ENCODE data around the gene KRTDAP.

- TF ChIP-seq POLR2AphosphoS5 (IDR thresholded peaks at IDR 0.05; ENCODE audit: low read depth) = no peak
- no peak for TF ChIP-seq CTCF (IDR thresholded peaks at IDR 0.05; ENCODE audit: insufficient read depth, low read length)
- TF ChIP-seq GABPA (IDR thresholded peaks at IDR 0.05; ENCODE audit: low read depth) = no peak
- no peak for TF ChIP-seq REST (IDR thresholded peaks at IDR 0.05; ENCODE audit: insufficient replicate concordance, low read depth)
Measured at GRCh38 chr19:35454663-35455062, 35.6 kb downstream of the KRTDAP start.
